Neural progenitor cell (in vitro differentiated cells): Measurements from ENCODE around the gene FBXL22. TPM values are rescaled to one million over a fixed set of nuclear protein-coding genes. Genes with fewer than 3 reads are reported as not detected.

ENCODE experiments used
- DNase-seq: peaks from one replicate; pipeline ENCODE4 v3.0.0-alpha.2; 2016; ENCODE audit warnings: low spot score
- H2AFZ ChIP-seq: fragments of 200-600 bp; sonication (generic); replicated peaks from 2 replicates; pipeline ENCODE4 v1.6.1; 2016; ENCODE audit warnings: antibody characterized with exemption
- H3F3A ChIP-seq: fragments of 200-600 bp; sonication (generic); 2 replicates; pipeline ENCODE4 v1.6.1; 2016; ENCODE audit warnings: antibody characterized with exemption, low read depth
- H3K27ac ChIP-seq: fragments of 200-600 bp; sonication (generic); 2 replicates; pipeline ENCODE4 v1.5.1; 2016; ENCODE audit warnings: mild to moderate bottlenecking
- H3K27me3 ChIP-seq: fragments of 200-600 bp; sonication (generic); 2 replicates; pipeline ENCODE4 v1.6.1; 2016; ENCODE audit warnings: mild to moderate bottlenecking, moderate library complexity
- H3K36me3 ChIP-seq: fragments of 200-600 bp; sonication (generic); 2 replicates; pipeline ENCODE4 v1.5.1; 2016
- H3K4me1 ChIP-seq: fragments of 200-600 bp; sonication (generic); 2 replicates; pipeline ENCODE4 v1.6.1; 2016; ENCODE audit warnings: mixed run types
- H3K4me2 ChIP-seq: fragments of 200-600 bp; sonication (generic); 2 replicates; pipeline ENCODE4 v1.6.1; 2016
- H3K4me3 ChIP-seq: fragments of 200-600 bp; sonication (generic); 2 replicates; pipeline ENCODE4 v1.5.1; 2016
- H3K79me2 ChIP-seq: fragments of 200-600 bp; sonication (generic); 2 replicates; pipeline ENCODE4 v1.6.1; 2016; ENCODE audit warnings: low read depth
- H3K9ac ChIP-seq: fragments of 200-600 bp; sonication (generic); 2 replicates; pipeline ENCODE4 v1.6.1; 2016
- H3K9me3 ChIP-seq: fragments of 200-600 bp; sonication (generic); 2 replicates; pipeline ENCODE4 v1.5.1; 2016; ENCODE audit warnings: low read depth
- H4K20me1 ChIP-seq: fragments of 200-600 bp; sonication (generic); 2 replicates; pipeline ENCODE4 v1.6.1; 2016; ENCODE audit warnings: low read depth
- H3K27ac Mint-ChIP-seq: 3 replicates; pipeline ENCODE4 v1.8.0; 2021; ENCODE audit warnings: mixed read lengths
- H3K27me3 Mint-ChIP-seq: 2 replicates; pipeline ENCODE4 v1.8.0; 2022; ENCODE audit warnings: low read depth, mild to moderate bottlenecking, inconsistent platforms, moderate library complexity, mixed read lengths; ENCODE audit not compliant: insufficient read depth
- H3K36me3 Mint-ChIP-seq: 3 replicates; pipeline ENCODE4 v1.8.0; 2021; ENCODE audit warnings: mixed read lengths
- H3K4me1 Mint-ChIP-seq: 3 replicates; pipeline ENCODE4 v1.8.0; 2021; ENCODE audit warnings: mixed read lengths
- H3K4me3 Mint-ChIP-seq: 3 replicates; pipeline ENCODE4 v1.8.0; 2021; ENCODE audit warnings: mild to moderate bottlenecking, moderate library complexity, mixed read lengths
- H3K9me3 Mint-ChIP-seq: 3 replicates; pipeline ENCODE4 v1.8.0; 2020; ENCODE audit warnings: mixed read lengths
- CTCF ChIP-seq: fragments of 200-600 bp; sonication (generic); IDR thresholded peaks from 2 replicates; pipeline ENCODE4 v1.5.1; 2017; ENCODE audit warnings: antibody characterized with exemption, mild to moderate bottlenecking
- EZH2 ChIP-seq: fragments of 200-600 bp; sonication (generic); IDR thresholded peaks from 2 replicates; pipeline ENCODE4 v1.6.1; 2017; ENCODE audit warnings: antibody characterized with exemption, mild to moderate bottlenecking, moderate library complexity
- EZH2phosphoT487 ChIP-seq: fragments of 200-600 bp; sonication (generic); IDR thresholded peaks from 2 replicates; pipeline ENCODE4 v1.6.1; 2017; ENCODE audit warnings: antibody characterized with exemption
- total RNA-seq: library from RNA; depleted of rRNA; stranded (reverse); fragments of >200 nt; gene quantifications from 2 replicates; pipeline ENCODE4 v1.2.3, GENCODE V29; 2015; ENCODE audit warnings: low replicate concordance

The FBXL22 gene
- total RNA-seq, 1 donor from 2014 or later: 0.71 TPM

GRCh38 chr15:63595688-63596087 is 1.5 kb upstream of the FBXL22 start:
- H3K9me3 Mint-ChIP-seq: no peaks in the 10 kb centered on the region
- H3K9me3 ChIP-seq: no peaks in the 10 kb centered on the region
- DNase-seq: no peak
- H3K27ac Mint-ChIP-seq: no peak overlapping the region
- TF ChIP-seq CTCF (no peak), EZH2 (no peak), EZH2phosphoT487 (no peak)
- no peak overlapping the region for H3K9ac ChIP-seq
- H4K20me1 ChIP-seq: no peaks in the 10 kb centered on the region
- peaks cover 12% of the 10 kb centered on the region for H3K4me1 ChIP-seq
- no peak overlapping the region for H2AFZ ChIP-seq
- peaks cover 23% of the 10 kb centered on the region for H3K36me3 Mint-ChIP-seq
- H3K27me3 Mint-ChIP-seq: peaks cover 14% of the 10 kb centered on the region
- H3K27ac ChIP-seq: no peak overlapping the region
- H3F3A ChIP-seq: peaks cover 23% of the 10 kb centered on the region
- H3K36me3 ChIP-seq: no peaks in the 10 kb centered on the region
- no peaks in the 10 kb centered on the region for H3K79me2 ChIP-seq
- H3K4me1 Mint-ChIP-seq: peaks cover 30% of the 10 kb centered on the region
- H3K27me3 ChIP-seq: no peaks in the 10 kb centered on the region
- H3K4me2 ChIP-seq: no peak overlapping the region
- H3K4me3 ChIP-seq: no peak overlapping the region
- no peak overlapping the region for H3K4me3 Mint-ChIP-seq

GRCh38 chr15:63596676-63597037 is 530 bp upstream of the FBXL22 start:
- no peak for DNase-seq
- no peak overlapping the region for H3K9ac ChIP-seq
- H3K9me3 Mint-ChIP-seq: no peaks in the 10 kb centered on the region

GRCh38 chr15:63597821-63598220 is 634 bp downstream of the FBXL22 start:
- peaks cover 21% of the 10 kb centered on the region for H3K4me1 ChIP-seq
- H3K27ac ChIP-seq: no peak overlapping the region
- no peak overlapping the region for H3K4me3 ChIP-seq
- no peaks in the 10 kb centered on the region for H4K20me1 ChIP-seq
- no peaks in the 10 kb centered on the region for H3K9me3 ChIP-seq
- H3K27me3 ChIP-seq: peaks cover 18% of the 10 kb centered on the region
- no peak overlapping the region for H3K27ac Mint-ChIP-seq
- no peak for DNase-seq
- H2AFZ ChIP-seq: no peak overlapping the region
- H3F3A ChIP-seq: peaks cover 31% of the 10 kb centered on the region
- peaks cover 39% of the 10 kb centered on the region for H3K4me1 Mint-ChIP-seq
- H3K9me3 Mint-ChIP-seq: no peaks in the 10 kb centered on the region
- H3K36me3 ChIP-seq: no peaks in the 10 kb centered on the region
- H3K9ac ChIP-seq: no peak overlapping the region
- H3K4me3 Mint-ChIP-seq: no peak overlapping the region
- no peak for TF ChIP-seq EZH2phosphoT487
- TF ChIP-seq EZH2: no peak
- TF ChIP-seq CTCF: no peak
- H3K36me3 Mint-ChIP-seq: peaks cover 11% of the 10 kb centered on the region
- H3K79me2 ChIP-seq: no peaks in the 10 kb centered on the region
- H3K4me2 ChIP-seq: no peak overlapping the region
- peaks cover 22% of the 10 kb centered on the region for H3K27me3 Mint-ChIP-seq

More at GRCh38 chr15:63596676-63597037, 530 bp upstream of the FBXL22 start:
- Histone ChIP-seq H3K4me2 (no peak overlapping the region), H3K4me1 (peaks cover 14% of the 10 kb centered on the region), H3K27ac (no peak overlapping the region), H3F3A (peaks cover 31% of the 10 kb centered on the region), H3K79me2 (no peaks in the 10 kb centered on the region), H3K9me3 (no peaks in the 10 kb centered on the region), H2AFZ (no peak overlapping the region), H4K20me1 (no peaks in the 10 kb centered on the region), H3K4me3 (no peak overlapping the region), H3K36me3 (no peaks in the 10 kb centered on the region), H3K27me3 (peaks cover 6% of the 10 kb centered on the region)
- Mint-ChIP-seq H3K4me3 (no peak overlapping the region), H3K4me1 (peaks cover 32% of the 10 kb centered on the region), H3K27me3 (peaks cover 18% of the 10 kb centered on the region), H3K27ac (no peak overlapping the region), H3K36me3 (peaks cover 14% of the 10 kb centered on the region)
- TF ChIP-seq EZH2phosphoT487: no peak
- no peak for TF ChIP-seq EZH2
- no peak for TF ChIP-seq CTCF
